SK-N-SH (cell line): ENCODE measurements around the gene CSH2. TPM values are rescaled to one million over a fixed set of nuclear protein-coding genes. Genes with fewer than 3 reads are reported as not detected.
A peak's percentile ranks its signal among the peaks of the same experiment; 100 is the strongest.

Source experiments
- CTCF ChIA-PET: fragments of 300-600, 350-600 bp; formaldehyde crosslinking; extraction: SDS; loops from one replicate; lab custom pipeline; 2021; lab: Yijun Ruan, JAX
- POLR2A ChIA-PET: fragments of 350-600 bp; sonication (Branson Sonifier 250); formaldehyde crosslinking; extraction: SDS; loops from one replicate; lab custom pipeline; 2020; ENCODE audit warnings: antibody characterized with exemption, inconsistent platforms; lab: Yijun Ruan, JAX
- DNase-seq: peaks from one replicate; pipeline ENCODE4 v3.0.0; 2012
- H2AFZ ChIP-seq: fragments of 200-600 bp; sonication (generic); 2 replicates; pipeline ENCODE4 v1.8.1; 2016; ENCODE audit warnings: antibody characterized with exemption, mild to moderate bottlenecking, low read depth
- H3F3A ChIP-seq: fragments of 200-600 bp; sonication (generic); replicated peaks from 2 replicates; pipeline ENCODE3; 2016; ENCODE audit warnings: antibody characterized with exemption, mild to moderate bottlenecking; ENCODE audit not compliant: insufficient read depth
- H3K27ac ChIP-seq, 2 experiments: fragments of 200-500 bp in 1 of 2; fragments of 200-600 bp in 1 of 2; sonication (Bioruptor generic) in 1 of 2; sonication (generic), shearing (Covaris generic) in 1 of 2; 2 replicates each; pipeline versions ENCODE4 v1.5.1 to v1.6.1; 2014 to 2016; ENCODE audit warnings: low read depth in 2 of 2, inconsistent platforms in 1 of 2, low read length in 1 of 2, mild to moderate bottlenecking in 1 of 2, mixed read lengths in 1 of 2
- H3K27me3 ChIP-seq: fragments of 200-600 bp; sonication (generic), shearing (Covaris generic); 2 replicates; pipeline ENCODE4 v1.6.1; 2016; ENCODE audit warnings: mixed run types; ENCODE audit not compliant: insufficient read depth
- H3K36me3 ChIP-seq, 2 experiments: fragments of 200-500 bp in 1 of 2; fragments of 200-600 bp in 1 of 2; sonication (Bioruptor generic) in 1 of 2; sonication (generic) in 1 of 2; replicated peaks in 1 of 2; 2 replicates each; pipeline versions ENCODE3 to v1.5.1; 2014 to 2016; ENCODE audit warnings: low read length in 1 of 2, mild to moderate bottlenecking in 1 of 2; ENCODE audit not compliant: insufficient read depth in 2 of 2, control insufficient read depth in 1 of 2
- H3K4me1 ChIP-seq, 2 experiments: fragments of 200-500 bp in 1 of 2; fragments of 200-600 bp in 1 of 2; sonication (Bioruptor generic) in 1 of 2; sonication (generic), shearing (Covaris generic) in 1 of 2; 2 replicates each; pipeline versions ENCODE4 v1.5.1 to v1.6.1; 2014 to 2016; ENCODE audit warnings: low read depth in 1 of 2, low read length in 1 of 2, mixed run types in 1 of 2; ENCODE audit not compliant: insufficient read depth in 2 of 2, control insufficient read depth in 1 of 2
- H3K4me2 ChIP-seq: fragments of 200-600 bp; sonication (generic), shearing (Covaris generic); 2 replicates; pipeline ENCODE4 v1.6.1; 2017; ENCODE audit warnings: mixed run types
- H3K4me3 ChIP-seq, 2 experiments: fragments of 200-500 bp in 1 of 2; fragments of 200-600 bp in 1 of 2; sonication (Bioruptor generic) in 1 of 2; sonication (generic), shearing (Covaris generic) in 1 of 2; 2 replicates each; pipeline versions ENCODE4 v1.5.1 to v1.8.1; 2014 to 2016; ENCODE audit warnings: low read depth in 2 of 2, inconsistent platforms in 1 of 2, low read length in 1 of 2, mild to moderate bottlenecking in 1 of 2, mixed read lengths in 1 of 2, moderate library complexity in 1 of 2
- H3K79me2 ChIP-seq: fragments of 200-600 bp; sonication (generic); 2 replicates; pipeline ENCODE4 v1.8.1; 2017; ENCODE audit warnings: mild to moderate bottlenecking; ENCODE audit not compliant: insufficient read depth
- H3K9ac ChIP-seq: fragments of 200-600 bp; sonication (generic); 2 replicates; pipeline ENCODE4 v1.6.1; 2017; ENCODE audit warnings: mixed run types
- H3K9me2 ChIP-seq: fragments of 200-600 bp; sonication (generic); 2 replicates; pipeline ENCODE4 v1.6.1; 2017; ENCODE audit warnings: mixed run types
- H3K9me3 ChIP-seq: fragments of 200-600 bp; sonication (generic); 2 replicates; pipeline ENCODE4 v1.6.1; 2017; ENCODE audit warnings: mixed run types, mild to moderate bottlenecking, moderate library complexity
- H4K20me1 ChIP-seq: fragments of 200-600 bp; sonication (generic); 2 replicates; pipeline ENCODE4 v1.6.1; 2017; ENCODE audit warnings: mild to moderate bottlenecking, mixed run types; ENCODE audit not compliant: insufficient read depth
- CHD2 ChIP-seq: fragments of 150-350 bp; IDR thresholded peaks from 2 replicates; pipeline ENCODE4 v1.6.1; 2018; ENCODE audit warnings: low read length; ENCODE audit not compliant: partially characterized antibody
- EZH2phosphoT487 ChIP-seq: fragments of 200-600 bp; sonication (generic); IDR thresholded peaks from 2 replicates; pipeline ENCODE4 v1.6.1; 2017; ENCODE audit warnings: low read depth, mixed run types, mild to moderate bottlenecking, antibody characterized with exemption, moderate library complexity, borderline replicate concordance
- FOXM1 ChIP-seq: IDR thresholded peaks from 2 replicates; pipeline ENCODE4 v1.4.0; 2012; ENCODE audit warnings: low read depth, mild to moderate bottlenecking
- MXI1 ChIP-seq: IDR thresholded peaks from 2 replicates; pipeline ENCODE4 v1.6.1; 2012; ENCODE audit warnings: mild to moderate bottlenecking, low read depth, low read length, improper control_type of control experiment
- PBX3 ChIP-seq: IDR thresholded peaks from 2 replicates; pipeline ENCODE4; 2012
- POLR2AphosphoS5 ChIP-seq: IDR thresholded peaks from 2 replicates; pipeline ENCODE4 v1.6.1; 2012; ENCODE audit warnings: low read depth, low read length
- RCOR1 ChIP-seq: fragments of 150-350 bp; IDR thresholded peaks from 2 replicates; pipeline ENCODE4 v1.6.1; 2017; ENCODE audit warnings: antibody characterized with exemption, low read length
- REST ChIP-seq: IDR thresholded peaks from 2 replicates; pipeline ENCODE4 v1.6.1; 2012; ENCODE audit warnings: mild to moderate bottlenecking, low read depth, low read length, moderate library complexity
- SIN3A ChIP-seq: IDR thresholded peaks from 2 replicates; pipeline ENCODE4 v1.6.1; 2012; ENCODE audit warnings: low read depth, mild to moderate bottlenecking, low read length, moderate library complexity, borderline replicate concordance
- SMC3 ChIP-seq: IDR thresholded peaks from 2 replicates; pipeline ENCODE4 v1.6.1; 2012; ENCODE audit warnings: low read depth, low read length, improper control_type of control experiment
- TAF1 ChIP-seq: IDR thresholded peaks from 2 replicates; pipeline ENCODE4 v1.6.1; 2012; ENCODE audit warnings: low read depth, mild to moderate bottlenecking, low read length, moderate library complexity, borderline replicate concordance
- TEAD4 ChIP-seq: IDR thresholded peaks from 2 replicates; pipeline ENCODE4 v1.4.0; 2012; ENCODE audit warnings: mild to moderate bottlenecking, borderline replicate concordance; ENCODE audit not compliant: insufficient read depth
- WGBS: methylation state at CpG from one replicate; pipeline ENCODE4 v1.1.6; 2017; ENCODE audit warnings: low lambda C conversion rate; 5-methylcytosine and 5-hydroxymethylcytosine counted together
- polyA plus RNA-seq, 3 experiments: library from polyadenylated mRNA; depleted of rRNA; stranded (reverse); fragments of >200 nt; gene quantifications; 2 replicates each; pipeline ENCODE4 v1.2.3, GENCODE V29; 2012
- TF ChIP-seq, protein P1 (sequence below): IDR thresholded peaks from 2 replicates; pipeline ENCODE4 v1.4.0; 2012; ENCODE audit warnings: low read depth, borderline replicate concordance

The CSH2 gene
- polyA plus RNA-seq, 1 of the 3 experiments (the other 2 are of a cell fraction) = not detected

GRCh38 chr17:63831505-63831904, 42.0 kb downstream of the CSH2 start:
- H2AFZ ChIP-seq = no peak overlapping the region
- H3K9ac ChIP-seq = no peak overlapping the region
- no peak overlapping the region for H3K27ac ChIP-seq
- no peaks in the 10 kb centered on the region for H3K27me3 ChIP-seq
- H3K4me3 ChIP-seq = no peak overlapping the region
- H3K79me2 ChIP-seq = peaks cover 42% of the 10 kb centered on the region
- H3K9me2 ChIP-seq = no peaks in the 10 kb centered on the region
- H3F3A ChIP-seq = peaks cover 33% of the 10 kb centered on the region
- H3K36me3 ChIP-seq = peaks cover 67 to 75% of the 10 kb centered on the region in 2 experiments
- peaks cover 12% of the 10 kb centered on the region; the same call in 1 of the 2 replicates for H4K20me1 ChIP-seq
- POLR2A ChIA-PET = interaction anchor here (1.1 to 9.1 kb wide), 2 partner anchors 10 to 137 kb away, joined by 3 to 108 read pairs; partner anchors contain the start of gene SMARCD2
- no peak for DNase-seq
- CTCF ChIA-PET = interaction anchor here (0.5 to 7.4 kb wide), 5 partner anchors 9 to 198 kb away, joined by 3 to 96 read pairs (median 3); partner anchors contain the start of gene SMARCD2
- peaks cover 3 to 26% of the 10 kb centered on the region in 2 experiments; a peak in 2 of 4 replicates for H3K4me1 ChIP-seq
- TF ChIP-seq CHD2 (peak; percentile 18), RCOR1 (no peak)
- no peaks in the 10 kb centered on the region for H3K9me3 ChIP-seq
- no peak overlapping the region for H3K4me2 ChIP-seq
- WGBS = 95% methylated on average over 8 of the region's 8 CpGs

- WGBS = 92% methylated on average over 15 of the region's 15 CpGs
- H3F3A ChIP-seq = peaks cover 35% of the 10 kb centered on the region
- H4K20me1 ChIP-seq = peaks cover 12% of the 10 kb centered on the region; the same call in 1 of the 2 replicates
- TF ChIP-seq POLR2AphosphoS5 (no peak), TAF1 (no peak), PBX3 (no peak), SMC3 (no peak), MXI1 (no peak), TEAD4 (no peak)
- TF ChIP-seq, all 33 proteins: peak for 0
- Histone ChIP-seq H3K27ac (no peak overlapping the region), H3K36me3 (peaks cover 62 to 71% of the 10 kb centered on the region in 2 experiments), H3K27me3 (no peaks in the 10 kb centered on the region), H3K9me2 (no peaks in the 10 kb centered on the region), H3K4me1 (peaks cover 3 to 27% of the 10 kb centered on the region in 2 experiments; a peak in 2 of 4 replicates), H2AFZ (no peak overlapping the region), H3K9me3 (no peaks in the 10 kb centered on the region), H3K4me3 (no peak overlapping the region), H3K9ac (no peak overlapping the region), H3K79me2 (peaks cover 42% of the 10 kb centered on the region), H3K4me2 (no peak overlapping the region)
- POLR2A ChIA-PET = interaction anchor here (0.7 to 9.1 kb wide), 3 partner anchors 10 to 101 kb away, joined by 3 to 108 read pairs (median 7); partner anchors contain the start of gene SMARCD2
- CTCF ChIA-PET = interaction anchor here (0.5 to 7.4 kb wide), 9 partner anchors 9 to 406 kb away, joined by 3 to 96 read pairs (median 3); partner anchors contain the start of gene SMARCD2
- DNase-seq = no peak
These were observed 42.5 kb downstream of the CSH2 start for GRCh38 chr17:63830904-63831491.

DNA sequence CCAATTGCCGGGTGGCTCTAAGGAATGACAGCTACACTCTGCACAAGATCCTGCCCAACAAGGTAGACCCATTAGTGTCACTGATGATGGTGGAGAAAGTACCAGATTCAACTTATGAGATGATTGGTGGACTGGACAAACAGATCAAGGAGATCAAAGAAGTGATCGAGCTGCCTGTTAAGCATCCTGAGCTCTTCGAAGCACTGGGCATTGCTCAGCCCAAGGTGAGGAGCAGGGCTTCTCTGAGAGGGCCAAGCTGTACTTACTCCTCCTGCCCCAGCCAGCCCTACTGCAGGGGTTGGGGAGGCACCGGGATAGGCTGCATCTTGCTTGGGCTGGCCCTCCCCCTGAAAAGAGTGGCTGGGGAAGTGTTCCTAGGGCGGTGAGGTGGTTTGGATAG, 43.2 kb downstream of the CSH2 start:
- Histone ChIP-seq H2AFZ (no peak overlapping the region), H3K9me2 (no peaks in the 10 kb centered on the region), H3K27me3 (no peaks in the 10 kb centered on the region), H3K9ac (no peak overlapping the region), H3K4me2 (no peak overlapping the region), H3K4me1 (peaks cover 9 to 34% of the 10 kb centered on the region in 2 experiments; a peak in 2 of 4 replicates), H3F3A (peaks cover 31% of the 10 kb centered on the region), H3K79me2 (peaks cover 47% of the 10 kb centered on the region), H3K4me3 (no peak overlapping the region), H3K9me3 (no peaks in the 10 kb centered on the region), H3K27ac (no peak overlapping the region; a peak in 1 of 4 replicates), H4K20me1 (peaks cover 10% of the 10 kb centered on the region; the same call in 1 of the 2 replicates), H3K36me3 (peaks cover 60 to 75% of the 10 kb centered on the region in 2 experiments)
- CTCF ChIA-PET = interaction anchor here (0.5 to 7.4 kb wide), 7 partner anchors 10 to 405 kb away, joined by 3 to 96 read pairs (median 4); partner anchors contain the start of gene SMARCD2
- 82% methylated on average over 5 of the region's 5 CpGs for WGBS
- POLR2A ChIA-PET = interaction anchor here (1.5 to 9.1 kb wide), 3 partner anchors 9 to 399 kb away, joined by 3 to 108 read pairs (median 7); partner anchors contain the start of gene SMARCD2
- no peak for DNase-seq
- no peak for TF ChIP-seq EZH2phosphoT487
- TF ChIP-seq SIN3A = no peak
- no peak for TF ChIP-seq REST
- TF ChIP-seq, protein P1, sequence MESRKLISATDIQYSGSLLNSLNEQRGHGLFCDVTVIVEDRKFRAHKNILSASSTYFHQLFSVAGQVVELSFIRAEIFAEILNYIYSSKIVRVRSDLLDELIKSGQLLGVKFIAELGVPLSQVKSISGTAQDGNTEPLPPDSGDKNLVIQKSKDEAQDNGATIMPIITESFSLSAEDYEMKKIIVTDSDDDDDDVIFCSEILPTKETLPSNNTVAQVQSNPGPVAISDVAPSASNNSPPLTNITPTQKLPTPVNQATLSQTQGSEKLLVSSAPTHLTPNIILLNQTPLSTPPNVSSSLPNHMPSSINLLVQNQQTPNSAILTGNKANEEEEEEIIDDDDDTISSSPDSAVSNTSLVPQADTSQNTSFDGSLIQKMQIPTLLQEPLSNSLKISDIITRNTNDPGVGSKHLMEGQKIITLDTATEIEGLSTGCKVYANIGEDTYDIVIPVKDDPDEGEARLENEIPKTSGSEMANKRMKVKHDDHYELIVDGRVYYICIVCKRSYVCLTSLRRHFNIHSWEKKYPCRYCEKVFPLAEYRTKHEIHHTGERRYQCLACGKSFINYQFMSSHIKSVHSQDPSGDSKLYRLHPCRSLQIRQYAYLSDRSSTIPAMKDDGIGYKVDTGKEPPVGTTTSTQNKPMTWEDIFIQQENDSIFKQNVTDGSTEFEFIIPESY = no peak
- TF ChIP-seq FOXM1 = no peak
